HG03520 (cell line): ENCODE results near the gene MYRIP.
"Not testable (repeated sequence)": the region's sequence is repeated elsewhere in the genome, so short reads cannot be mapped to it uniquely, and the experiment has no call there.

Source experiments
- ATAC-seq: cut with Tn5 transposase; IDR thresholded peaks from one replicate; pipeline ENCODE4 v1.9.1; 2021; ENCODE audit warnings: mild to moderate bottlenecking, moderate library complexity; ENCODE audit not compliant: unreplicated experiment

The MYRIP gene

GRCh38 chr3:39809181-39809994, at the start of gene MYRIP:
Gene MYRIP, plus strand, starts transcription at chr3:39809609. Its CDS starts 91,208 bp downstream, at chr3:39900817.
- peak; percentile 69 for ATAC-seq

- ATAC-seq: no peak
Measured at GRCh38 chr3:39760325-39760724, 49.1 kb upstream of the MYRIP start.

DNA sequence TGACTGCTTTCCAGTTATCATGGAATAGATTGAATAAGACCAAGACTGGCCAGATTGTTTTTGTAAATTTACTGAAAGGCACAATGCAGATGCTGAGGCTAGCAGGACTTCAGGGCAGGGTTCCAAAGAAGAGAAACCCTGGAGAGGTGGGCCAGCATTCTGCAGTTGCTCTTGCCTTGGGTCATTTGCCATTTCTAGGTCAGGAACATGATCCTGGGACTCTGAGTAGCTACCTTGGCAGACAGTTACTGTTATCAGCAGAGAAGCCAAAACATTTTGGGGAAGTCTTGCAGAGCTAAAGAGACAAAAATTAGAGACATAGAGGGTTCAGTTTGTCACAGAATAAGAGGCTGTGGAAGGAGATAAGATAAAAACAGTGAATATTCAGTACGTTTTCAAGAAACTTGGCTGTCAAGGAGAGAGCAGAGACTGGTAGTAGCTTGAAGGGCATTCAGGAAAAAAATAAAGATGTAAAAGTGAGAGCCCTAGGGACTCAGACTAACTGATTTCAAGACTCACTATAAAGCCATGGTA, 46.8 kb upstream of the MYRIP start:
- no peak for ATAC-seq

GRCh38 chr3:39763390-39763789, 46.0 kb upstream of the MYRIP start:
- no peak for ATAC-seq

- no peak for ATAC-seq
Measured at GRCh38 chr3:39765575-39765974, 43.8 kb upstream of the MYRIP start.

- ATAC-seq: no peak
Measured at GRCh38 chr3:39766433-39766832, 43.0 kb upstream of the MYRIP start.

DNA sequence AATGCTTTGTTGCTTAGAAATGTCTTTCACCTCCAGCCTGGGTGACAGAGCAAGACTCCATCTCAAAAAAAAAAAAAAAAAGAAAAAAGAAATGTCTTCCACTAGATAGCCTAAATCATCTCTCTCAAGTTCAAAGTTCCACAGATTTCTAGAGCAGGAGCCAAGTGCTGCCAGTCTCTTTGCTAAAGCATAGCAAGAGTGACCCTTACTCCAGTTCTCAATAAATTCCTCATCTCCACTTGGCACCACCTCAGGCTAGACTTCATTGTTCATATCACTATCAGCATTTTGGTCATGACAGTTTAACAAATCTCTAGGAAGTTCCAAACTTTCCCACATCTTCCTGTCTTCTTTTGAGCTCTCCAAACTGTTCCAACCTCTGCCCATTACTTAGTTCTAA, 42.5 kb upstream of the MYRIP start:
- not testable (repeated sequence) for ATAC-seq

GRCh38 chr3:39778168-39778567, 31.2 kb upstream of the MYRIP start:
- not testable (repeated sequence) for ATAC-seq

- ATAC-seq: no peak
Measured at GRCh38 chr3:39779511-39780230, 29.7 kb upstream of the MYRIP start.

GRCh38 chr3:39780352-39780751, 29.1 kb upstream of the MYRIP start:
- no peak for ATAC-seq

DNA sequence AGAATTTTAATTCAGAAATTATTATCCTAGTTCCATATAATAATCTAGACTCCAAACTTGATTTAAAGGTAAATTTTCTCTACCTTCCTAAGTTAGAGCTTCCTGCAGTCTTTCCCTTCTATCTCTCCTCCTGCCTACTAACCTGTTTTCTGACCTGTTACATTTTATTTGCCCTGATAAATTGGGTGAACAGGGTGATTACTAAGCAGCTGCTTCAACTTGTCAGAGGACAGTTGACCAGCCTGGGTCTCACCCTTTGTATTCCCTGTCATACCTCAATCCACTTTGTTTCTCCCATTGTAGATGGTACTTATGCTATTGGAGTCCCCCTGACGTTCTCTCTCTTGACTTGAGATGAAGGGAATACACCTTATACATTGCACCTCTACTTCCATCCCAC, 28.4 kb upstream of the MYRIP start:
- no peak for ATAC-seq

GRCh38 chr3:39781632-39782031, 27.8 kb upstream of the MYRIP start:
- ATAC-seq: no peak

- no peak for ATAC-seq
Measured at GRCh38 chr3:39783680-39784079, 25.7 kb upstream of the MYRIP start.

GRCh38 chr3:39784922-39785321, 24.5 kb upstream of the MYRIP start:
- ATAC-seq: no peak

DNA sequence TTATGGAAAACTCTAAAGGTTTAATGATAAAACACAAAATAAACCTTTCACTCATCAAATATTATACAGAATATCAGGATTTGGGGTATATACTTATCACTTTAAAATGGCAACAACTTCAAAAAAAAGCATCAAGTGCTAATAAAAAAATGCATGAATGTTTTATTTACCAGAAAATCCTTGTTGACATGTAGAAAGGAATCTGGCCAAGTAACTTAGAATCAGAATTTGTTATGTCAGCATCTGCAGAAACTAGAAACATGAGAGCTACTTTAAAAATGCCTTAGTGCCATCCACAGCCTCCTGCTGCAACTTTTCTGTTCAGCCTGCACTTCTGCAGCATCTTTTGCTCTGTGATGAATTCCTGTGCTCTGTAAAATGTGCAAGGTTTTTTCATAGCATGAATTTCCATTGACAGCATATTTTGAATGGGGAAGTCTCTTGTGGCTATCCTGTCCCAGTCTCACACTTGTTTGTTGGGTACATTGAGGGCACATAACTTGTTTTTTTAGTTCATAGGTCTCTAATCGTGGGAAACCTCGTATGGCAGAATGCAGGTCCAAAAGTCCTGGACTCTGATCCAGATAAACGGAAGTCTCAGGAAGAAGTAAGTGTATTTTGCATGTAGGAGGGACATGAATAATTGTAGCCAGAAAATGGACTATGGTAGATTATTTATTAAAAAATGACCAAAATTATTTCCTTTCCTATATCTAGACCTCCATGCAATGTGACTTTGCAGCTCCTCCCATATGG, 21.1 kb upstream of the MYRIP start:
- ATAC-seq: no peak

DNA sequence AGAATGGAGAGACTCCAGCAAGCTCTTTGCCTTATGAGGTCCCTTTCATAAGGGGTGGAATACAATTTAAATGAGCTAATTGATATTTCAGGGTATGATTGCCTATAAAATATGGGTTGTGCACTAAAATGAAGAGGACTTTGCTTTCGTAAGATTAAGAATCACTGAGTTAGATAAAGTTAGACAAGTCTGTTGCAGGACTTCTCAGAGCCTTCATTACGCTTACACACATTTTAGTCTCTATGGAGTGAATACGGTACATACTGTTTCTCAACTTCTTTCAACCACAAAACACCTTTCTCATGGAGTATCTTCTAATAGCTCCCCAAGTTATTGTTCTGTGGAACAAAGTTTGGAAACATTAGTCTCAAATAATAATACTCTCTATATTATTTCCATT, 17.8 kb upstream of the MYRIP start:
- no peak for ATAC-seq

- no peak for ATAC-seq
Measured at GRCh38 chr3:39794880-39795279, 14.5 kb upstream of the MYRIP start.

DNA sequence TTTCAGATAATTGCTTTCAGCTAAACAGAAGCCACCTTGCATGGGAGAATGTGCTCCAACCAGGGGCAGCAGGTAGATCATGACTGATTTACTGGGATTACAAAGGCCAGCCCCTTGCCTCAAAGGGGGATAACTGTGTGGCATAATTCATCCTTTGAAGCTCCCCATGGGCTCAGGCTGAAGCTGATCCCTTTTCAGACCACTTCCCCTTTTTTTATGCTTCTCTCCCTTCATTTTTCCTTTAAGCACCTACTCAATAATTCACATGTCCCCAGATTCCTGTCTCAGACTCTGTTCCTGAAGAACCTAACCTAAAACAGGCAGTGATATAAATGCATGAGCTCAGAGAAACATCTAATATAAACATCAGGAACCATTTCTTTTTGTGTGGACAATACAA, 8.2 kb upstream of the MYRIP start:
- ATAC-seq: no peak

DNA sequence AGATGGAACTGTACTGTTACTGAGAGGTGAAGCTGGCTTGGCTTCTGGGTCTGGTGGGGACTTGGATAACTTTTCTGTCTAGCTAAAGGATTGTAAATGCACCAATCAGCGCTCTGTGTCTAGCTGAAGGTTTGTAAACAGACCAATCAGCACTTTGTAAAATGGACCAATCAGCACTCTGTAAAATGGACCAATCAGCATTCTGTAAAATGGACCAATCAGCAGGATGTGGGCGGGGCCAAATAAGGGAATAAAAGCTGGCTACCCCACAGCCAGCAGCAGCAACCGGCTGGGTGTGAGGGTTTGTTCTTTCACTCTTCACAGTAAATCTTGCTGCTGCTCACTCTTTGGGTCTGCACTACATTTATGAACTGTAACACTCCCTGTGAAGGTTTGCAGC, 6.9 kb upstream of the MYRIP start:
- ATAC-seq: not testable (repeated sequence)

DNA sequence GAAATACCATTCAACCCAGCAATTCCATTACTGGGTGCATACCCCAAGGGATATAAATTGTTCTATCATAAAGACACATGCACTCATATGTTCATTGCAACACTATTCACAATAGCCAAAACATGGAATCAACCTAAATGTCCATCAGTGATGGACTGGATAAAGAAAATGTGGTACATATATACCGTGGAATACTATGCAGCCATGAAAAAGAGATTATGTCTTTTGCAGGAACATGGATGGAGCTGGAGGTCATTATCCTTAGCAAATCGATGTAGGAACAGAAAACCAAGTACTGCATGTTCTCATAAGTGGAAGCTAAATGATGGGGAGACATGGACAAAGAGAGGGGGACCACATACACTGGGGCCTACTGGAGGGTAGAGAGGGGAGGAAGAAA, 5.5 kb upstream of the MYRIP start:
- ATAC-seq: no peak

- ATAC-seq: no peak
Measured at GRCh38 chr3:39804951-39805350, 4.5 kb upstream of the MYRIP start.
